NCI-H748 treated with DMSO at 0.1 percent for 48 hours (cell line): ENCODE data around the gene GBP3.
"Not testable (repeated sequence)": the region's sequence is repeated elsewhere in the genome, so short reads cannot be mapped to it uniquely, and the experiment has no call there.

Experiments used
- DNase-seq: peaks from one replicate; lab custom pipeline; 2025; lab: John Stamatoyannopoulos, UW

The GBP3 gene

DNA sequence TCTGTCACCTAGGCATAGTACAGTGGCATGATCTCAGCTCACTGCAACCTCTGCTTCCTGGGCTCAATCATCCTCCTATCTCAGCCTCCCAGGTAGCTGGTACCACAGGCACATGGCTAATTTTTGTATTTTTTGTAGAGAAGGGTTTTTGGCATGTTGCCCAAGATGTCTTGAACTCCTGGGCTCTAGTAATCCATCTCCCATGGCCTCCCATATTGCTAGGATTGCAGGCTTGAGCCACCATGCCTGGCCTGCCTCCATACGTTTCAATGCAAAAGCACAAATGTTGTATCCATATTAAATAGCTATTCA lies 17.6 kb upstream of the GBP3 start:
- DNase-seq: no peak

- DNase-seq: no peak
Measured at GRCh38 chr1:89037186-89037585, 14.5 kb upstream of the GBP3 start.

DNA sequence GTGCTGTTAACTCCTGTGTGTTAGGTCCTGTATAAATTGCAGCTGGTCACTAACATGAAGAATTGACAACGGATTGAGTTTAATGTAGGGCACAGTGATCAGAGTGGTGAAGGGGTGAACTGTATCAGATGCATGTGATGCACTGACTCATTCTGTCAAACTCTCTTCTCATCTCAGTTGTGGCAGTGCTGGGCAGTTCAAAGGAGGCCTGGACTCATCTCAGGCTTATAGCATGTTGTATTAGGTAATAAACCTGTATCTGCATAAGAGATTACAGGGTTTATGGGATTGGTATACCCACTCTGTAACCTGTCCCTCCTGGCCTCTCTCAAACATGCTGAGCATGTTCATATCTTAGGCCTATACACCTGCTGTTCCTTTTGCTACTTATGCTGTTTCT lies 12.4 kb upstream of the GBP3 start:
- no peak for DNase-seq

GRCh38 chr1:89034004-89034403 lies 11.3 kb upstream of the GBP3 start:
- not testable (repeated sequence) for DNase-seq

DNA sequence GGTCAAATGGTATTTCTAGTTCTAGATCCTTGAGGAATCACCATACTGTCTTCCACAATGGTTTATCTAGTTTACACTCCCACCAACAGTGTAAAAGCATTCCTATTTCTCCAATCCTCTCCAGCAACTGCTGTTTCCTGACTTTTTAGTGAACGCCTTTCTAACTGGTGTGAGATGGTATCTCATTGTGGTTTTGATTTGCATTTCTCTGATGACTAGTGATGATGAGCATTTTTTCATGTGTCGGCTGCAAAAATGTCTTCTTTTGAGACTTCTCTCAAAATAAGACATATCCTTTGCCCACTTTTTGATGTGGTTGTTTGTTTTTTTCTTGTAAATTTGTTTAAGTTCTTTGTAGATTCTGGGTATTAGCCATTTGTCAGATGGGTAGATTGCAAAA lies 6.4 kb upstream of the GBP3 start:
- not testable (repeated sequence) for DNase-seq

DNA sequence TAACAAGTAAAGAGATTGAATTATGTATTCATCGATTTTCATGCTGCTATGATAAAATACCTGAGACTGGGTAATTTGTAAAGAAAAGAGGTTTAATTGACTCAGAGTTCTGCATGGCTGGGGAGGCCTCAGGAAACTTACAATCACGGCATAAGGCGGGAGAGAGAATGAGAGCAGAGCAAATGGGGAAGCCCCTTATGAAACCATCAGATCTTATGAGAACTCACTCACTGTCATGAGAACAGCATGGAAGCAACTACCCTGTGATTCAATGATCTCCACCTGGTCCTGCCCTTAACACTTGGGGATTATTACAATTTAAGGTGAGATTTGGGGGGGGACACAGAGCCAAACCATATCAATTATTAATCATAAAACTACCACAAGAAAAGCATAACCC lies 3.3 kb upstream of the GBP3 start:
- no peak for DNase-seq

- DNase-seq: no peak
Measured at GRCh38 chr1:89023026-89023425, 360 bp upstream of the GBP3 start.

GRCh38 chr1:89018318-89018717 lies 4.3 kb downstream of the GBP3 start:
- not testable (repeated sequence) for DNase-seq

DNA sequence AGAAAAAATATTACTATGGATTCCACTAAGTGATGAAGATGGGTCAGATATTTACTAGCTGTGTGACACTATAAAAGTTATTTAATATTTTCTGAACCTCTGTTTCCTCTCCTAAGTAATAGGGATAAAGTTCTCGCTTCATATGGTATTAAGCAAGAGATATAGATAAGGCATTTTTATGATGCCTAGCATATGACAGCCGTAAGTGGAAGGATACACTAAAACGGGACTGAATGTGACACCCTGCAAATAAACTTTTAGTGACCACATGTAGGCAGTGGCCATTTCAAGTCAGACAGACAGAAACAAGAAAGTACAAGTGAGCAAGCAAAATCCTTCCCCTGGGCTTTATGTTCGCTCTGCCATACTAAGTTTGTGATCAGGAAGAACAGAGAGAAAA lies 14.2 kb downstream of the GBP3 start:
- no peak for DNase-seq

DNA sequence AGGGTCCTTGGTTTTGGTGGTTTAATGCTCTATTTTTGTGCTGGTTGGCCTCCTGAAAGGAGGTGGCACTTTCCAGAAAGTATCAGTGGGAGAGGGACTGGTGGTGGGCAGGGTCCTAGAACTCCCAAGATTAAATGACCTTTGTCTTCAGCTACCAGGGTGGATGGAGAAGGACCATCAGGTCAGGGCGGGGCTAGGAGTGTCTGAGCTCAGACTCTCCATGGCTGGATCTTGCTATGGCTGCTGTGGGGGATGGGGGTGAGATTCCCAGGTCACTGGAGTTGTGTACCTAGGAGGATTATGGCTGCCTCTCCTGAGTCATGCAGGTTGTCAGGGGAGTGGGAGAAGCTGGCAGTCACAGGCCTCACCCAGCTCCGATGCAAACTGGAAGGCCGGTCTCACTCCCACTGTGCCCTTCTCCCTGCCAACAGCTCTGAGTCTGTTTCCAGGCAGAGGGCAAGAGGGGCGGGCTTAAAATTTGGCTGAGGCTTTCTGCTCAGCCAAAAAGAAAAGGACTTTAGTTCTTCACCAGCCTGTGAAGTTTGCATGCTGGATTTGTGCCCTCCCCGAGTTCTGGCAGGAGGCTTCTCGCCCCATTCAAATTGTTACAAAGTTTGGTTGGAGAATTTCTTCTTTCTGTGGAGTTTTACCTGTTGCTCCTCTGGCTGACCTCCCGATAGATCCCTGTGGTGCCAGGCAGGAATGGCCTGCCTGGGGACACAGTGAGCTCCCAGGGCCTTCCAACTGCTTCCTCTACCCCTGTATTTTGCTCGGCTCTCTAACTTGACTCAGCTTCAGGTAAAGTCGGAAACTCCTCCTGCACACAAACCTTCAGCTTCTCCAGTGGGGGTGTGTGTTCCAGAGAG lies 17.1 kb downstream of the GBP3 start:
- DNase-seq: no peak

GRCh38 chr1:89002176-89002575 lies 20.5 kb downstream of the GBP3 start:
- not testable (repeated sequence) for DNase-seq

GRCh38 chr1:89001510-89001909 lies 21.2 kb downstream of the GBP3 start:
- DNase-seq: no peak

DNA sequence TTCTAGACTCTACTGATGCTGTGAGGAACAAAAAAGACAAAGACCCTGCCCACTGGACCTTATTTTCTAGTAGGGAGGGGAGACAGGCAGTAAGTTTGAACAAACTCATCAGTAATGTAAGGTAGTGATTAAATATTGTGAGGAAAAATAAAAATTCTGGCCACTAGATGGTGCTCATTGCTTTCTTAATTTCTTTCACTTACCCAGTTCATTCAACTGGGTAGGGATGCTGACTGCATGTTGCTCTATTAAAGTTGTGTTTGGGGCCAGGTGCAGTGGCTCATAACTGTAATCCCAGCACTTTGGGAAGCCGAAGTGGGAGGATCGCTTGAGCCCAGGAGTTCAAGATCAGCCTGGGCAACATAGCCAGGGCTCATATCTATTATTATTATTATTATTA lies 23.9 kb downstream of the GBP3 start:
- peak; percentile 43 for DNase-seq

DNA sequence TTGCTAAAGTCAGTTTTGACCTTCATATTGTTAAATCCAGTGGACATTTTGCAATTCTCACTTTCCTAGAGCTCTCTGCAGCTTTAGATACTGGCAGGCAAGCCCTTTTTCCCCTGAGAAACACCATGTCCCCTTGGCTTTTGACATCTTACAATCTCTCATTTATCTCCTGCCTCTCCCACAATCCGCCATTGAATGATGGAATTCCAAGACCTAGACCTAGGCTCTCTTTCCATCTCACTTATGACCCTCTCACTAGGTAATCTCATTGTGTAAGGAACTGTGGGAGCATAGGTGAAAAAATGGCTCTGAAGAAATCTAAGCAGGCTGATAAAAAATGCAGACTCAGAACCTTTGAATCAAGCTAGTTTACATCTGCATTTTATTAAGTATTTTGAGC lies 32.2 kb downstream of the GBP3 start:
- DNase-seq: no peak

DNA sequence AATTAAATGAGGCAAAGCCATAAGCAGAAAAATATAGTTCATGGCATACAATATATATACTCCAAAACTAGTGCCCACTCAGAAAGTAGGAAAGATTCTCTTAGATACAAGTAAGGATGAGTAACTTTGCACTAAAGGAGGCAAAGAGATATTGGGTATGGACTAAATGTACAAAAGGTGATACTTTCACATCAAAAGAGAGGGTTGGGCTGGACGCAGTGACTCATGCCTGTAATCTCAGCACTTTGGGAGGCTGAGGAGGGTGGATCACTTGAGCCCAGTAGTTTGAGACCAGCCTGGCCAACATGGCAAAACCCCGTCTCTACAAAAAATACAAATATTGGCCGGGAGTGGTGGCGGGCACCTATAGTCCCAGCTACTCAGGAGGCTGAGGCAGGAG lies 37.0 kb downstream of the GBP3 start:
- DNase-seq: no peak

- no peak for DNase-seq
Measured at GRCh38 chr1:88985032-88985431, 37.6 kb downstream of the GBP3 start.

GRCh38 chr1:88984569-88984968 lies 38.1 kb downstream of the GBP3 start:
- DNase-seq: no peak

DNA sequence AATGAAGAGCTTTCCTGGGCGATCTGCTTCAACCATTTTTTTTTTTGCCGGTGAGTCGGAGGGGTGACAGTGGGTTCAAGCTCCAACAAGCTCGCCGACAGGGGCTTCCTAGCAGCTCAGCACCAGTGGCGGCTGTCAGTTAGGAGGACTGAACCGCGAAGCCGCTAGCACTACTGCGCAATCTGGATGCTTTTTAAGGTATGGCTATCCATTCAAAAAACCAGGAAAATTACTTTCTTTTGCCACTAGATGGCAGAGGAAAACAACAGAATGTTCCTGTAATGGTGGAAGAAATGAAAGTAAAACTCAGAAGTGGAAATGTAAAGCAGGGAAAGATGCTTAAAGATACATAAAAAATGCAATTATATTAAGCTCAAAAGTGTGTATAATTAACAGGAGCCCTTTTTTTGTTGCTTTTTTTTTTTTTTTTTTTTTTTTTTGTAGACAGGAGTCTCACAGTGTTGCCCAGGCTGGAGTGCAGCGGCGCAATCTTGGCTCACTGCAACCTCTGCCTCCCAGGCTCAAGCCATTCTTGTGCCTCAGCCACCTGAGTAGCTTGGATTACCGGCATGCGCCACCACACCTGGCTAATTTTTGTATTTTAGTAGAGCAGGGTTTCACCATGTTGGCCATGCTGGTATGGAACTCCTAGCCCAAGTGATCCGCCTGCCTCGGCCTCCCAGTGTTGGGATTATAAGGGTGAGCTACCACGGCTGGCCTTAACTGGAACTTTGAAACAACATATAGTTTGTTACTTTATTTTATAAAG lies 38.7 kb downstream of the GBP3 start:
- peak; percentile 30 for DNase-seq

GRCh38 chr1:88982055-88982454 lies 40.6 kb downstream of the GBP3 start:
- DNase-seq: no peak

- not testable (repeated sequence) for DNase-seq
Measured at GRCh38 chr1:88981506-88981905, 41.2 kb downstream of the GBP3 start.

GRCh38 chr1:88980870-88981269 lies 41.8 kb downstream of the GBP3 start:
- DNase-seq: no peak

DNA sequence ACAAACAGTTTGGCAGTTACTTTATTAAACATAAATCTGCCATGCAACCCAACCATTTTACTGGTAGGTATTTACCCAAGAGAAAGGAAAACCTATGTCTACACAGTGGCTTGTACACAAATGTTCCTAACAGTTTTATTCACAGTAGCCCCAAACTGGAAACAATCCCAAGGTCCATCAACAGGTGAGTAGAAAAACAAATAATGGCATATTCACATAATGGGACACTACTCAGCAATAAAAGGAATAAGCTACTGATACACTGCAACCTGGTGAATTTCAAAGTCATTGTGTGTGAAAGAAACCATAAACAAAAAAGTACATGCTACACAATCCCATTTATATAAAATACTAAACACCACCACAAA lies 42.9 kb downstream of the GBP3 start:
- no peak for DNase-seq

GRCh38 chr1:88979054-88979748 lies 43.5 kb downstream of the GBP3 start:
- DNase-seq: no peak
